Cardiac muscle cell (in vitro differentiated cells and primary cell): Measurements from ENCODE around the gene UGT1A9. TPM values are rescaled to one million over a fixed set of nuclear protein-coding genes. Genes with fewer than 3 reads are reported as not detected.

Source experiments
- DNase-seq, 2 donors: peaks; one replicate each; pipeline versions ENCODE4 v3.0.0 to v3.0.0-alpha.2; 2010 to 2017; ENCODE audit warnings: low read depth in 1 of 2, low spot score in 1 of 2
- H3K27ac ChIP-seq: fragments of 200-600 bp; sonication (generic); 2 replicates; pipeline ENCODE4 v1.5.1; 2016
- H3K27me3 ChIP-seq: fragments of 200-600 bp; sonication (generic); 2 replicates; pipeline ENCODE4 v1.6.0; 2016; ENCODE audit warnings: control low read depth
- H3K36me3 ChIP-seq: fragments of 200-600 bp; sonication (generic); 2 replicates; pipeline ENCODE4 v1.5.1; 2016; ENCODE audit warnings: control low read depth
- H3K4me1 ChIP-seq: fragments of 200-600 bp; sonication (generic); 2 replicates; pipeline ENCODE4 v1.8.1; 2017; ENCODE audit warnings: low read depth, mild to moderate bottlenecking, mixed run types
- H3K4me3 ChIP-seq: fragments of 200-600 bp; sonication (generic); 2 replicates; pipeline ENCODE4 v1.5.1; 2016; ENCODE audit warnings: mild to moderate bottlenecking
- H3K9me3 ChIP-seq: fragments of 200-600 bp; sonication (generic); 2 replicates; pipeline ENCODE4 v1.5.1; 2017; ENCODE audit warnings: low read depth, mild to moderate bottlenecking, control low read depth
- CTCF ChIP-seq: IDR thresholded peaks from 2 replicates; pipeline ENCODE4 v1.5.1; 2012; ENCODE audit warnings: low read depth, mild to moderate bottlenecking, low read length
- polyA plus RNA-seq: library from polyadenylated mRNA; unstranded; fragments of >200 nt; fragmentation: Nextera tagmentation; extraction: Ambion mirVana; gene quantifications from 2 replicates; pipeline ENCODE4 v1.2.1, GENCODE V29; 2016
- total RNA-seq: library from RNA; depleted of rRNA; stranded (reverse); fragments of >200 nt; gene quantifications from 2 replicates; pipeline ENCODE4 v1.2.3, GENCODE V29; 2016

The UGT1A9 gene
- total and polyA plus RNA-seq, 2 experiments from 2014 or later, result not detected

- H3K36me3 ChIP-seq, result no peaks in the 10 kb centered on the region
- TF ChIP-seq CTCF, result no peak
- H3K9me3 ChIP-seq, result no peaks in the 10 kb centered on the region
- peak in 1 of 2 donors; percentile 40 for DNase-seq
- H3K4me3 ChIP-seq, result no peak overlapping the region
- no peaks in the 10 kb centered on the region for H3K27me3 ChIP-seq
- no peak overlapping the region for H3K27ac ChIP-seq
- H3K4me1 ChIP-seq, result no peaks in the 10 kb centered on the region
Observed at GRCh38 chr2:233761040-233761769, 89.5 kb downstream of the UGT1A9 start.

GRCh38 chr2:233764264-233764663, 92.6 kb downstream of the UGT1A9 start:
- H3K27ac ChIP-seq, result no peak overlapping the region
- H3K9me3 ChIP-seq, result no peaks in the 10 kb centered on the region
- H3K4me3 ChIP-seq, result no peak overlapping the region
- peak in 1 of 2 donors; percentile 81 for DNase-seq
- no peaks in the 10 kb centered on the region for H3K4me1 ChIP-seq
- no peaks in the 10 kb centered on the region for H3K36me3 ChIP-seq
- no peaks in the 10 kb centered on the region for H3K27me3 ChIP-seq
- no peak for TF ChIP-seq CTCF

- Histone ChIP-seq H3K27me3 (no peaks in the 10 kb centered on the region), H3K27ac (no peak overlapping the region), H3K4me3 (no peak overlapping the region), H3K36me3 (no peaks in the 10 kb centered on the region), H3K4me1 (no peaks in the 10 kb centered on the region), H3K9me3 (no peaks in the 10 kb centered on the region)
- DNase-seq, result peak in 1 of 2 donors; percentile 20
- TF ChIP-seq CTCF, result no peak
Observed at GRCh38 chr2:233764761-233765160, 93.1 kb downstream of the UGT1A9 start.

GRCh38 chr2:233766416-233766815, 94.7 kb downstream of the UGT1A9 start:
- no peaks in the 10 kb centered on the region for H3K9me3 ChIP-seq
- no peak overlapping the region for H3K4me3 ChIP-seq
- TF ChIP-seq CTCF, result no peak
- no peak overlapping the region for H3K27ac ChIP-seq
- no peaks in the 10 kb centered on the region for H3K27me3 ChIP-seq
- H3K36me3 ChIP-seq, result no peaks in the 10 kb centered on the region
- DNase-seq, result no peak
- no peaks in the 10 kb centered on the region for H3K4me1 ChIP-seq

GRCh38 chr2:233768076-233768475, 96.4 kb downstream of the UGT1A9 start:
- no peaks in the 10 kb centered on the region for H3K4me1 ChIP-seq
- no peaks in the 10 kb centered on the region for H3K27me3 ChIP-seq
- no peak for DNase-seq
- no peaks in the 10 kb centered on the region for H3K36me3 ChIP-seq
- no peak overlapping the region for H3K27ac ChIP-seq
- TF ChIP-seq CTCF, result no peak
- no peaks in the 10 kb centered on the region for H3K9me3 ChIP-seq
- H3K4me3 ChIP-seq, result no peak overlapping the region
